Body of pancreas (tissue), 4 donors: ENCODE measurements around the gene NRP1. TPM values are rescaled to one million over a fixed set of nuclear protein-coding genes. Genes with fewer than 3 reads are reported as not detected.

ENCODE experiments used
- ATAC-seq: fragments of 150-250 bp; one replicate; pipeline ENCODE4 v1.9.1; 2016
- DNase-seq, 4 donors: peaks; one replicate each; pipeline ENCODE4 v3.0.0-alpha.2; 2019
- H3K27ac ChIP-seq, 4 donors: fragments of 200-600 bp; sonication (generic); 1 replicate in 3 of 4; 2 replicates in 1 of 4; pipeline versions ENCODE4 v1.5.1 to v1.6.1; 2016 to 2019; ENCODE audit warnings: mild to moderate bottlenecking in 1 of 4, mixed read lengths in 1 of 4, moderate library complexity in 1 of 4
- H3K27me3 ChIP-seq, 2 donors: fragments of 200-600 bp; sonication (generic); one replicate each; pipeline ENCODE4 v1.6.0; 2016; ENCODE audit warnings: mild to moderate bottlenecking in 1 of 2
- H3K36me3 ChIP-seq, 2 donors: fragments of 200-600 bp; sonication (generic); replicated peaks in 1 of 2; 2 replicates each; pipeline ENCODE4 v1.5.1; 2016; ENCODE audit warnings: low read depth in 2 of 2; ENCODE audit not compliant: insufficient read depth in 1 of 2
- H3K4me1 ChIP-seq: fragments of 200-600 bp; sonication (generic); one replicate; pipeline ENCODE4 v1.6.0; 2016
- H3K4me3 ChIP-seq, 2 donors: fragments of 200-600 bp; sonication (generic); 1 replicate in 1 of 2; 2 replicates in 1 of 2; pipeline ENCODE4 v1.5.1; 2016 to 2019
- H3K9me3 ChIP-seq, 3 donors: fragments of 200-600 bp; sonication (generic); 1 replicate in 2 of 3; 2 replicates in 1 of 3; pipeline ENCODE4 v1.5.1; 2016
- CTCF ChIP-seq, 7 experiments: fragments of 450-650 bp in 4 of 7; fragments of 200-600 bp in 3 of 7; sonication (generic) in 3 of 7; IDR thresholded peaks; one replicate each; pipeline ENCODE4 v1.5.1; 2016 to 2019; ENCODE audit warnings: antibody characterized with exemption in 7 of 7
- POLR2A ChIP-seq, 3 donors: fragments of 450-650 bp; IDR thresholded peaks; one replicate each; pipeline ENCODE4 v1.6.1; 2016; ENCODE audit warnings: antibody characterized with exemption in 3 of 3, mild to moderate bottlenecking in 2 of 3
- WGBS, 2 donors: methylation state at CpG; one replicate each; pipeline ENCODE4 v1.1.5; 2017; 5-methylcytosine and 5-hydroxymethylcytosine counted together
- intact Hi-C: fragments of 100-400 bp; cut with DNase I; formaldehyde crosslinking; loops from one replicate; pipeline ENCODE4 v1.15.1; 2023
- total RNA-seq, 2 donors: library from RNA; depleted of rRNA; stranded (reverse); fragments of >200 nt; gene quantifications; one replicate each; pipeline ENCODE4 v1.1.0, GENCODE V29; 2016

Gene NRP1
- total RNA-seq, 2 donors from 2014 or later, result 37.6 to 62.6 TPM

DNA sequence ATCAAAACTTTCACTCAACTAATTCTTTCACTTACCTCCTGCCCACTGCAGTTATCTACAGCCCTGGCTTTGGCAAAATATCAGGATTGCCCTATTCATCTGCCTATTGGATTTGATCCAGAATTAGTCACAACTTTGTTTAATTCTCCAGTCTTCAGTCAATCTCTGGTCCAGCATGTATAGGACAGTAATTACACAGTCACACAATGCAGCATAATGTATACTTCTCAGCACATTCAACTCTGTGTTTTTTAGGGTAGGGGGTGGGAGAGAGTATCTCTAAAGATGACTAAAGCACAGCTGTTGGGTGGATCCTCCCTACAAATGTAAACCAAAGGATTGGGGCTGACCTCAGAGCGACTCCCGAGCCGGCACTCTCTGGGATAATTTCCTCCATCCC lies 17.7 kb upstream of the NRP1 start:
- H3K4me1 ChIP-seq, result no peaks in the 10 kb centered on the region
- no peak overlapping the region for H3K27ac ChIP-seq
- no peaks in the 10 kb centered on the region for H3K27me3 ChIP-seq
- TF ChIP-seq POLR2A (IDR thresholded peaks at IDR 0.05) (no peak), CTCF (IDR thresholded peaks at IDR 0.05) (no peak)
- WGBS, 2 donors, result 68 to 90% methylated on average over 3 of the region's 3 CpGs
- H3K36me3 ChIP-seq, result no peaks in the 10 kb centered on the region
- H3K4me3 ChIP-seq, result no peak overlapping the region
- no peak for DNase-seq
- ATAC-seq, result no peak
- intact Hi-C loops, result no loop called here
- H3K9me3 ChIP-seq, result no peaks in the 10 kb centered on the region

DNA sequence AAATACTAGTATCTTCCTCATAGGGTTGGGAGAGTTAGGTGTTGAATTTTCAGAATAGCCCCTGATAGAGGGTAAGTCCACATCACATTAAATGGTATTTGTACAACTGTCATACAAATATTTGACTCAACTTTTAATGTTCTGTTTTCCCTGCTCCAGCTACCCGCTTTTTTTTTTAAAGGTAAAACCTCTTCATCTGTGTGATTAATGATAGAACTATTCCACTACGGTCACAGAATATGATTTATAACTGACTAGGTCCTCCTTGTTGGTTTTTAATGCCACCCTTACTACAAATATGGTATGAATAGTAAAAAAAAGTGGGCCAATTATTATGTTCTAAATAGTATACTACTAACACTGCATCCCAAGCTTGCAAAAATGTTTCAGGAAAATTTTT lies 15.6 kb upstream of the NRP1 start:
- TF ChIP-seq POLR2A (IDR thresholded peaks at IDR 0.05), result no peak
- no peak for TF ChIP-seq CTCF (IDR thresholded peaks at IDR 0.05)
- no peaks in the 10 kb centered on the region for H3K9me3 ChIP-seq
- H3K4me3 ChIP-seq, result no peak overlapping the region
- intact Hi-C loops, result no loop called here
- H3K4me1 ChIP-seq, result no peaks in the 10 kb centered on the region
- H3K36me3 ChIP-seq, result no peaks in the 10 kb centered on the region
- ATAC-seq (no peak), DNase-seq (no peak)
- no peaks in the 10 kb centered on the region for H3K27me3 ChIP-seq
- no peak overlapping the region for H3K27ac ChIP-seq
- 61 to 62% methylated on average over 2 of the region's 2 CpGs for WGBS, 2 donors

GRCh38 chr10:33349268-33349667 lies 14.8 kb upstream of the NRP1 start:
- intact Hi-C loops, result no loop called here
- Histone ChIP-seq H3K4me3 (no peak overlapping the region), H3K9me3 (no peaks in the 10 kb centered on the region), H3K27ac (no peak overlapping the region), H3K27me3 (no peaks in the 10 kb centered on the region), H3K4me1 (no peaks in the 10 kb centered on the region), H3K36me3 (no peaks in the 10 kb centered on the region)
- ATAC-seq (no peak), DNase-seq (no peak)
- TF ChIP-seq POLR2A (IDR thresholded peaks at IDR 0.05), result no peak
- no peak for TF ChIP-seq CTCF (IDR thresholded peaks at IDR 0.05)

DNA sequence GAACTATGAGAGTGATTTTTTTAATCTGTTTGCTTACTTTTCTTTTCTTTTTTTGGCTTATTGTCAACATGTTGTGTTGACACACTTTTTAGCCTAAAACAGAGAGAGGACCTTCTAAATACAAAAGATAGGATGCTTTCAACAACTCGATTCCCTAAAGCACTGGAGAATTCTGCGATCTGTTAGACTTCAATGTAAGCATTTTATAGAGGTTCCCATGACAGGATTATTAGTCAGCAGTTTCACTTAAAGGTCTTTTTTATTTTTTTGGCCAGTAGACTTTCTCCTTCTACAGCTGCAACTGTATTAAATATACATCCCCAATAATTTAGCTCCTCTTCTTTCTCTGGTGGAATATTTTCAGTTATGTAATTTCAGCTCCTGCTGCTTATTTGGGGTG lies 12.7 kb upstream of the NRP1 start:
- WGBS, 2 donors, result 79% methylated on average over 2 of the region's 2 CpGs
- DNase-seq, result no peak
- no peaks in the 10 kb centered on the region for H3K9me3 ChIP-seq
- H3K27me3 ChIP-seq, result no peaks in the 10 kb centered on the region
- intact Hi-C loops, result no loop called here
- no peak overlapping the region for H3K27ac ChIP-seq
- no peak for ATAC-seq
- no peak overlapping the region for H3K4me3 ChIP-seq
- H3K4me1 ChIP-seq, result peaks cover under 1% of the 10 kb centered on the region
- H3K36me3 ChIP-seq, result no peaks in the 10 kb centered on the region
- no peak for TF ChIP-seq CTCF (IDR thresholded peaks at IDR 0.05)
- TF ChIP-seq POLR2A (IDR thresholded peaks at IDR 0.05), result no peak

DNA sequence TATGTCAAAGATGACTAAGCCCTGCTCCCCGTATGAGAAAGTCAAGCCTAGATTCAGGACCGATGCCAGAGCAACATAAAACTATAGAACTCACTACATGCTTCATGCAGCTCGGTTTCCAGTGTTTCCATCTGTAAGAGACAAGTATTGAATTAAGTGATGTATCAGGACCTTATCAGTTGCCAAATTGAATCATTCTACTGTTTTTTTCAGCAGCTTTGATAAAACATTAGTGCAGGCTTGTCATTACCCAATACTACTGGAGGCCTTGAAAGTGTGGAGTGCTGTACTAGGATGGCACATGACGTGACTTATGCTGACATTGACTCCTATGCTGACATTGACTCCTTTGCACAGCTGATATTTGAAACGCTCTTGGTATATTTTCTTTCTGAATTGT lies 10.8 kb upstream of the NRP1 start:
- ATAC-seq, result no peak
- intact Hi-C loops, result no loop called here
- 81 to 90% methylated on average over 5 of the region's 5 CpGs for WGBS, 2 donors

More for the DNA sequence above, 10.8 kb upstream of the NRP1 start:
- H3K4me3 ChIP-seq, result no peak overlapping the region
- H3K36me3 ChIP-seq, result no peaks in the 10 kb centered on the region
- peaks cover 9% of the 10 kb centered on the region for H3K4me1 ChIP-seq
- no peak for DNase-seq
- H3K27ac ChIP-seq, result no peak overlapping the region
- no peaks in the 10 kb centered on the region for H3K27me3 ChIP-seq
- H3K9me3 ChIP-seq, result no peaks in the 10 kb centered on the region
- TF ChIP-seq POLR2A (IDR thresholded peaks at IDR 0.05) (no peak), CTCF (IDR thresholded peaks at IDR 0.05) (no peak)
